Glutamatergic neuron (in vitro differentiated cells): ENCODE results near the gene PDHX. TPM values are rescaled to one million over a fixed set of nuclear protein-coding genes. Genes with fewer than 3 reads are reported as not detected.
A peak's percentile ranks its signal among the peaks of the same experiment; 100 is the strongest.

Experiments
- DNase-seq: peaks from one replicate; pipeline ENCODE4 v3.0.0; 2022
- H3K27ac Mint-ChIP-seq: one replicate; pipeline ENCODE4 v1.8.0; 2020; ENCODE audit warnings: mild to moderate bottlenecking, mixed read lengths, inconsistent platforms; ENCODE audit not compliant: unreplicated experiment
- H3K27me3 Mint-ChIP-seq: one replicate; pipeline ENCODE4 v1.8.0; 2020; ENCODE audit warnings: mild to moderate bottlenecking, moderate library complexity, mixed read lengths, inconsistent platforms; ENCODE audit not compliant: unreplicated experiment
- H3K36me3 Mint-ChIP-seq: one replicate; pipeline ENCODE4 v1.8.0; 2020; ENCODE audit warnings: mild to moderate bottlenecking, mixed read lengths, inconsistent platforms; ENCODE audit not compliant: unreplicated experiment
- H3K4me1 Mint-ChIP-seq: one replicate; pipeline ENCODE4 v1.8.0; 2020; ENCODE audit warnings: mild to moderate bottlenecking, low read depth, mixed read lengths, inconsistent platforms; ENCODE audit not compliant: unreplicated experiment
- H3K4me3 Mint-ChIP-seq: one replicate; pipeline ENCODE4 v1.8.0; 2020; ENCODE audit warnings: mild to moderate bottlenecking, mixed read lengths, inconsistent platforms; ENCODE audit not compliant: unreplicated experiment
- H3K9me3 Mint-ChIP-seq: one replicate; pipeline ENCODE4 v1.8.0; 2020; ENCODE audit warnings: mild to moderate bottlenecking, moderate library complexity, mixed read lengths, inconsistent platforms; ENCODE audit not compliant: unreplicated experiment
- CTCF ChIP-seq: fragments of 200-600 bp; sonication (generic); IDR thresholded peaks from one replicate; pipeline ENCODE4 v1.5.0; 2021; ENCODE audit not compliant: partially characterized antibody, unreplicated experiment
- microRNA-seq: library from miRNA; unstranded; fragments of <30 nt; microRNA quantifications from one replicate; pipeline ENCODE4, GENCODE V29; 2020; ENCODE audit not compliant: unreplicated experiment
- total RNA-seq: library from RNA; stranded (reverse); fragmentation: NEBNext Ultra II Directional; extraction: Animal tissue kit (Norgen Biotek cat#: 25700); gene quantifications from one replicate; pipeline ENCODE4 v1.2.1, GENCODE V29; 2021; ENCODE audit not compliant: unreplicated experiment

PDHX gene
- total RNA-seq, 1 donor from 2014 or later: 46.5 TPM

- Mint-ChIP-seq H3K36me3 (peaks cover 9% of the 10 kb centered on the region), H3K4me1 (peaks cover 6% of the 10 kb centered on the region), H3K9me3 (no peaks in the 10 kb centered on the region), H3K27ac (no peak overlapping the region), H3K4me3 (no peak overlapping the region), H3K27me3 (peaks cover 4% of the 10 kb centered on the region)
- no peak for DNase-seq
- no peak for TF ChIP-seq CTCF
Observed at GRCh38 chr11:35043936-35044335, 127.5 kb downstream of the PDHX start.

DNA sequence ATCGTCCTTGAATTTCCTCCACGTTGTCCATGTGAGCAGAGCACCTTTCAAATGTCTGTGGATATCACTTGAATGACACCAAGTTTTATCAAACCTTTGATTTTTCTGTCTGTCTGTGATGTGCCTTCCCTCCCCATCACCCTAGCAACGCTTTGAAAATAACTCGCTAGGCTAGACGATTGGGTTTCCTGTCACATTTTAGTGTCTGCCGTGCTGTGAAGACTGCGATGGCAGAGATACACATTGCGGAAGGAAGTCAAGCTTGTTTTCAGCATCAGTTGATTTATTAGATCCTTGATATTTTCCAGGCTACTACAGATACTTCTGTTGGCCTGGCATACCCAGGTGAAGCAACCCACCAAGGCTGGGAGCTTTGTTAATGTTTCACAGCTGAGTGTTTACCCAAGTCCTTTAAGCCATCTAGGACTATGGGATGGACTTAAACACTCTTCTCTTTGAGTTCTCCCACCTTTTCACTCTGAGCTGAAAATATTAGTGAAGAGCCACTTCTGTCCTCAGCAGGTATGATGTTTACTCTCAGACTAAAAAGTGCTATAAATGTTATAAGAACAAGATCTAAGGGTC is 128.9 kb downstream of the PDHX start:
- Mint-ChIP-seq H3K4me3 (no peak overlapping the region), H3K9me3 (no peaks in the 10 kb centered on the region), H3K4me1 (peaks cover 6% of the 10 kb centered on the region), H3K27ac (no peak overlapping the region), H3K36me3 (peaks cover 13% of the 10 kb centered on the region), H3K27me3 (peaks cover 4% of the 10 kb centered on the region)
- TF ChIP-seq CTCF: no peak
- no peak for DNase-seq

Small RNA genes lying within 50 kb of the gene (microRNA-seq; reads per million reads assigned to microRNA genes)
- gene MIR1343: 49.8 reads per million, percentile 69 among the genes with 10 or more reads in this experiment

Other genes starting within 250 kb of the PDHX start
- 20.9 TPM for gene APIP, start 239 bp upstream of the PDHX start, total RNA-seq
- 0.71 TPM for gene CD44, start 222.6 kb downstream of the PDHX start, total RNA-seq